ENCODE data around the gene PTPRN2. TPM values are rescaled to one million over a fixed set of nuclear protein-coding genes. Genes with fewer than 3 reads are reported as not detected.

Gene PTPRN2
- total and polyA plus RNA-seq, 2 of the 8 experiments (the other 6 are each of a cell fraction or from before 2014, with no cell fraction given): 2.6 to 4.5 TPM

DNA sequence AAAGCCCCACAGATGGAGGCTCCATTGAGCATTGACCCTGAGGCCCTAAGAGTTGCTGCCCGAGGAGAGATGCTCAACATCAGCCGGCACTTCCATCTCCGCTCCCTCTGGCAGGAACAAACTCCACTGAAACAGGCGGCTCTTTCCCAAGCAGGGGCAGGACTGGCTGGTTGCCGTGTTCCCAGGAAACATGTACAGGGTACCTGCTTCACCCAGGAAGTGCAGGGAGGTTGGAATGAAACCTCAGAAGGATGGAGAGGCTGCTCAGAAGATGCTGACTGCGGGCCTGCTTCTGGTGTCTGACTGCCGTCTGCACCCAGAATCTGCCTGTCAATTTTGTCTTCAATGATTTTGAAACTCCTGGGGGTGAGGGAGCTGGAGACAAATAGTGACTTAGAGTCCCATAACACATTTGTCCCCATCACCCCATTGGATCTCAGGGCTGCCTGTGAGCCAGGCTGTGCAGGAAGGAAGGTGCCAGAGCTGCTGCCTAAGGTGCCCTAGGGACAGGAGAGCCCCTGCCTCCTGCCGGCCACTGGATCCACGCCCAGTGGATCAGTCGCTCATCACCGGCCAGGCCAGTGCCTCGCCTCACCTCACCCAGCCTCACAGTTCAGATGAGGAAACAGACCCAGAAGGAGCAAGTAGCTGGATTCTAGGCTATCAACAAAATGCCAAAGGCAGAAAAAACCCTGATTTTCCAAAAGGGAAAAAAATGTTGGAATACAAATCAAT, 237.3 kb downstream of the PTPRN2 start:
- Histone ChIP-seq H3K27me3 (replicated peaks in 1 of 4; ENCODE audit: control insufficient read depth in 3 of 4, extremely low read depth in 1 of 4, insufficient read depth in 3 of 4, low read length in 3 of 4) (peaks cover 0 to 20% (median 11%) of the 10 kb centered on the region in 4 experiments; a peak in 4 of 7 replicates), H3K4me3 (ENCODE audit: extremely low read depth in 1 of 4, insufficient read depth in 2 of 4, low read depth in 3 of 4, low read length in 4 of 4) (no peak overlapping the region; a peak in 1 of 8 replicates), H3K4me2 (ENCODE audit: insufficient read depth in 1 of 2, low read depth in 2 of 2, low read length in 2 of 2) (peak overlapping the region in 1 of 2 experiments; percentile 84; a peak in 1 of 4 replicates), H3K9ac (replicated peaks in 1 of 4; ENCODE audit: extremely low read depth in 1 of 4, low read depth in 3 of 4, low read length in 3 of 4) (no peak overlapping the region), H3K36me3 (ENCODE audit: control insufficient read depth in 2 of 4, insufficient read depth in 4 of 4, low read length in 3 of 4) (no peaks in the 10 kb centered on the region), H2BK15ac (ENCODE audit: low read length) (no peak overlapping the region), H2BK20ac (ENCODE audit: low read length) (no peak overlapping the region), H3K79me1 (ENCODE audit: low read depth, low read length) (no peaks in the 10 kb centered on the region), H2AFZ (ENCODE audit: low read length) (no peak overlapping the region), H4K20me1 (replicated peaks in 1 of 2; ENCODE audit: control insufficient read depth in 1 of 2, insufficient read depth in 2 of 2, low read length in 2 of 2) (no peaks in the 10 kb centered on the region), H3K4ac (replicated peaks; ENCODE audit: insufficient read length, low read depth, low read length) (no peak overlapping the region), H3K56ac (replicated peaks; ENCODE audit: insufficient read length, low read depth, low read length) (no peak overlapping the region), H3K23ac (ENCODE audit: insufficient read length) (no peak overlapping the region), H3K9me3 (ENCODE audit: insufficient read depth in 2 of 2, low read depth in 1 of 2, low read length in 1 of 2) (peaks cover 0 to 4% of the 10 kb centered on the region in 2 experiments; a peak in 1 of 4 replicates), H2AK5ac (ENCODE audit: low read depth, low read length) (0 out of 2 replicates have a peak overlapping the region, but pooled peaks have one; percentile 24), H3K23me2 (ENCODE audit: low read depth, low read length) (peaks cover 3% of the 10 kb centered on the region; the same call in 1 of the 2 replicates), H4K8ac (ENCODE audit: extremely low read depth, insufficient read depth, low read length) (no peak overlapping the region), H3K14ac (ENCODE audit: insufficient read length) (no peak overlapping the region), H3K79me2 (ENCODE audit: control insufficient read depth in 1 of 2, insufficient read depth in 2 of 2, low read length in 2 of 2) (no peaks in the 10 kb centered on the region), H3K18ac (ENCODE audit: extremely low read depth, low read length) (no peak overlapping the region), H4K91ac (replicated peaks; ENCODE audit: insufficient read length, low read length) (peak overlapping the region; percentile 56), H3K4me1 (replicated peaks in 1 of 4; ENCODE audit: control insufficient read depth in 3 of 4, insufficient read depth in 4 of 4, low read length in 3 of 4) (peaks cover 0 to 10% (median 4%) of the 10 kb centered on the region in 4 experiments; a peak in 3 of 7 replicates), H4K5ac (ENCODE audit: insufficient read length, low read depth, low read length) (no peak overlapping the region), H3K27ac (ENCODE audit: low read depth, low read length) (no peak overlapping the region), H2BK120ac (replicated peaks; ENCODE audit: low read depth, low read length) (no peak overlapping the region), H2BK12ac (ENCODE audit: low read depth, low read length) (no peak overlapping the region), H2BK5ac (ENCODE audit: low read depth, low read length) (no peak overlapping the region)
- ChIA-PET POLR2A (ENCODE audit: partially characterized antibody) (interaction anchor here (0.6 kb wide), 1 partner anchor 120 kb away, joined by 4 read pairs; no protein-coding TSS in a partner anchor), CTCF (ENCODE audit: partially characterized antibody) (no interaction called here)
- no peak for FAIRE-seq
- DNase-seq (ENCODE audit: low read depth in 1 of 2, low spot score in 2 of 2): no peak
- 85% methylated on average over 12 of the region's 12 CpGs; no CpG with 5 or more reads in 1 of the 2 experiments for WGBS, 2 experiments (ENCODE audit: extremely low coverage in 1 of 2, insufficient coverage in 1 of 2, insufficient read length in 1 of 2, insufficient replicate concordance in 2 of 2, low coverage in 1 of 2, low lambda C conversion rate in 2 of 2, missing lambda C conversion rate in 1 of 2)
- TF ChIP-seq CTBP2 (IDR thresholded peaks at IDR 0.05; ENCODE audit: borderline replicate concordance, insufficient read depth, insufficient read length, low read length): no peak
- no peak for TF ChIP-seq KDM5A (IDR thresholded peaks at IDR 0.05; ENCODE audit: low read length)
- TF ChIP-seq HDAC6 (IDR thresholded peaks at IDR 0.05; ENCODE audit: low read depth, low read length): no peak
- TF ChIP-seq SAP30 (IDR thresholded peaks at IDR 0.05; ENCODE audit: insufficient read depth, insufficient replicate concordance, low read length): no peak
- no peak for TF ChIP-seq CHD2 (IDR thresholded peaks at IDR 0.05; ENCODE audit: low read length)
- no peak for TF ChIP-seq TBP (IDR thresholded peaks at IDR 0.05; ENCODE audit: low read depth, low read length)
- TF ChIP-seq BCL11A (IDR thresholded peaks at IDR 0.05; ENCODE audit: low read depth in 2 of 2, low read length in 2 of 2): no peak
- no peak for TF ChIP-seq EP300 (IDR thresholded peaks at IDR 0.05; ENCODE audit: borderline replicate concordance in 1 of 2, low read depth in 2 of 2, low read length in 2 of 2)
- TF ChIP-seq RNF2 (IDR thresholded peaks at IDR 0.05; ENCODE audit: borderline replicate concordance, low read depth, low read length, missing control alignments, poor library complexity, severe bottlenecking): no peak
- no peak for TF ChIP-seq GABPA (IDR thresholded peaks at IDR 0.05; ENCODE audit: borderline replicate concordance, insufficient read depth, low read length)
- no peak for TF ChIP-seq KDM4A (IDR thresholded peaks at IDR 0.05; ENCODE audit: low read depth, low read length, severe bottlenecking)

Data from H1 (cell line).